ENCODE measurements around the gene CCR7. TPM values are rescaled to one million over a fixed set of nuclear protein-coding genes. Genes with fewer than 3 reads are reported as not detected.

CCR7 gene
- total and polyA plus RNA-seq, 4 experiments from 2014 or later = 268 to 502 (median 353) TPM

- no peak overlapping the region for H3K4me3 ChIP-seq (ENCODE audit: low read length in 2 of 2)
- Mint-ChIP-seq H3K27ac (peak overlapping the region; percentile 94 to 100 (median 99)), H3K4me3 (peak overlapping the region in 6 of 8 donors; percentile 67 to 94 (median 88)), H3K9me3 (peaks cover 0 to 3% (median 0%) of the 10 kb centered on the region in 8 donors), H3K4me1 (peaks cover 60 to 91% (median 75%) of the 10 kb centered on the region in 4 donors), H3K27me3 (peaks cover 0 to 4% of the 10 kb centered on the region in 2 donors), H3K36me3 (peaks cover 0 to 7% of the 10 kb centered on the region in 2 donors)
- CTCF ChIA-PET (ENCODE audit: partially characterized antibody) = interaction anchor here (1.0 to 19.9 kb wide), 4 partner anchors 9 to 225 kb away, joined by 3 to 512 read pairs (median 6); partner anchors contain the start of gene CCR7
- POLR2A ChIA-PET (ENCODE audit: partially characterized antibody) = interaction anchor here (0.7 to 28.0 kb wide), 7 partner anchors 9 to 220 kb away, joined by 3 to 1088 read pairs (median 4); partner anchors contain the start of genes CCR7 and TOP2A
- intact Hi-C loops (cut with micrococcal nuclease) = no loop called here
- peaks cover 90% of the 10 kb centered on the region for H3K4me1 ChIP-seq (ENCODE audit: insufficient read depth, low read length)
- no peaks in the 10 kb centered on the region for H3K36me3 ChIP-seq (ENCODE audit: insufficient read depth, low read length)
- no peaks in the 10 kb centered on the region for H3K9me3 ChIP-seq (ENCODE audit: control insufficient read depth in 1 of 2, low read length in 2 of 2)
- DNase-seq = peak in 4 of 5 donors; percentile 37 to 82 (median 50)
- H3K27me3 ChIP-seq (ENCODE audit: insufficient read depth, low read length) = no peaks in the 10 kb centered on the region
- H3K27ac ChIP-seq (ENCODE audit: low read depth, low read length) = peak overlapping the region; percentile 69
Observed at GRCh38 chr17:40542558-40543411, 22.5 kb downstream of the CCR7 start.

GRCh38 chr17:40541873-40542557 is 23.3 kb downstream of the CCR7 start:
- Histone ChIP-seq H3K27ac (ENCODE audit: low read depth, low read length) (peak overlapping the region; percentile 69), H3K4me3 (ENCODE audit: low read length in 2 of 2) (peak overlapping the region; percentile 25 to 43), H3K27me3 (ENCODE audit: insufficient read depth, low read length) (no peaks in the 10 kb centered on the region), H3K9me3 (ENCODE audit: control insufficient read depth in 1 of 2, low read length in 2 of 2) (no peaks in the 10 kb centered on the region), H3K4me1 (ENCODE audit: insufficient read depth, low read length) (peaks cover 90% of the 10 kb centered on the region), H3K36me3 (ENCODE audit: insufficient read depth, low read length) (no peaks in the 10 kb centered on the region)
- Mint-ChIP-seq H3K4me3 (peak overlapping the region in 7 of 8 donors; percentile 81 to 94 (median 89)), H3K4me1 (peaks cover 58 to 91% (median 75%) of the 10 kb centered on the region in 4 donors), H3K36me3 (peaks cover 0 to 7% of the 10 kb centered on the region in 2 donors), H3K27ac (peak overlapping the region; percentile 94 to 100 (median 99)), H3K27me3 (peaks cover 0 to 4% of the 10 kb centered on the region in 2 donors), H3K9me3 (peaks cover 0 to 3% (median 0%) of the 10 kb centered on the region in 8 donors)
- ChIA-PET POLR2A (ENCODE audit: partially characterized antibody) (interaction anchor here (0.7 to 28.0 kb wide), 9 partner anchors 8 to 219 kb away, joined by 3 to 1088 read pairs (median 4); partner anchors contain the start of gene CCR7), CTCF (ENCODE audit: partially characterized antibody) (interaction anchor here (1.0 to 19.9 kb wide), 4 partner anchors 8 to 224 kb away, joined by 3 to 512 read pairs (median 6); partner anchors contain the start of gene CCR7)
- DNase-seq = no peak
- intact Hi-C loops (cut with micrococcal nuclease) = loop anchor here (1.0 to 2.0 kb wide), 3 partner anchors 9 to 61 kb away; no protein-coding TSS in a partner anchor

- Mint-ChIP-seq H3K36me3 (peaks cover 0 to 7% of the 10 kb centered on the region in 2 donors), H3K27me3 (peaks cover 0 to 4% of the 10 kb centered on the region in 2 donors), H3K9me3 (peaks cover 0 to 3% (median 0%) of the 10 kb centered on the region in 8 donors), H3K27ac (peak overlapping the region; percentile 94 to 100 (median 99)), H3K4me1 (peaks cover 55 to 91% (median 75%) of the 10 kb centered on the region in 4 donors), H3K4me3 (peak overlapping the region; percentile 75 to 94 (median 88))
- intact Hi-C loops (cut with micrococcal nuclease) = loop anchor here (1.0 to 2.0 kb wide), 3 partner anchors 8 to 60 kb away; no protein-coding TSS in a partner anchor
- POLR2A ChIA-PET (ENCODE audit: partially characterized antibody) = interaction anchor here (0.6 to 28.0 kb wide), 28 partner anchors 8 to 219 kb away, joined by 3 to 1088 read pairs (median 6); partner anchors contain the start of genes CCR7, IGFBP4, SMARCE1 and TOP2A
- H3K27ac ChIP-seq (ENCODE audit: low read depth, low read length) = peak overlapping the region; percentile 69
- H3K4me3 ChIP-seq (ENCODE audit: low read length in 2 of 2) = peak overlapping the region; percentile 25 to 43
- no peaks in the 10 kb centered on the region for H3K36me3 ChIP-seq (ENCODE audit: insufficient read depth, low read length)
- peaks cover 91% of the 10 kb centered on the region for H3K4me1 ChIP-seq (ENCODE audit: insufficient read depth, low read length)
- no peaks in the 10 kb centered on the region for H3K9me3 ChIP-seq (ENCODE audit: control insufficient read depth in 1 of 2, low read length in 2 of 2)
- DNase-seq = peak; percentile 83 to 96 (median 88)
- no peaks in the 10 kb centered on the region for H3K27me3 ChIP-seq (ENCODE audit: insufficient read depth, low read length)
- CTCF ChIA-PET (ENCODE audit: partially characterized antibody) = interaction anchor here (0.7 to 19.9 kb wide), 6 partner anchors 7 to 224 kb away, joined by 3 to 512 read pairs (median 11); partner anchors contain the start of gene CCR7
Observed at GRCh38 chr17:40541060-40541872, 24.0 kb downstream of the CCR7 start.

GRCh38 chr17:40540448-40540847 is 24.8 kb downstream of the CCR7 start:
- no peaks in the 10 kb centered on the region for H3K27me3 ChIP-seq (ENCODE audit: insufficient read depth, low read length)
- POLR2A ChIA-PET (ENCODE audit: partially characterized antibody) = interaction anchor here (0.6 to 28.0 kb wide), 28 partner anchors 7 to 322 kb away, joined by 3 to 1088 read pairs (median 6); partner anchors contain the start of genes CCR7, IGFBP4, SMARCE1 and TOP2A
- H3K36me3 Mint-ChIP-seq = peaks cover 0 to 7% of the 10 kb centered on the region in 2 donors
- no peaks in the 10 kb centered on the region for H3K9me3 ChIP-seq (ENCODE audit: control insufficient read depth in 1 of 2, low read length in 2 of 2)
- H3K27ac Mint-ChIP-seq = peak overlapping the region; percentile 94 to 100 (median 99)
- peaks cover 55 to 91% (median 76%) of the 10 kb centered on the region in 4 donors for H3K4me1 Mint-ChIP-seq
- H3K27ac ChIP-seq (ENCODE audit: low read depth, low read length) = peak overlapping the region; percentile 69
- peaks cover 88% of the 10 kb centered on the region for H3K4me1 ChIP-seq (ENCODE audit: insufficient read depth, low read length)
- H3K4me3 ChIP-seq (ENCODE audit: low read length in 2 of 2) = peak overlapping the region; percentile 25 to 43
- peak; percentile 60 to 81 (median 61) for DNase-seq
- peaks cover 0 to 4% of the 10 kb centered on the region in 2 donors for H3K27me3 Mint-ChIP-seq
- peak overlapping the region; percentile 75 to 94 (median 88) for H3K4me3 Mint-ChIP-seq
- intact Hi-C loops (cut with micrococcal nuclease) = loop anchor here (2.0 kb wide), 2 partner anchors 20 to 60 kb away; no protein-coding TSS in a partner anchor
- H3K36me3 ChIP-seq (ENCODE audit: insufficient read depth, low read length) = no peaks in the 10 kb centered on the region
- CTCF ChIA-PET (ENCODE audit: partially characterized antibody) = interaction anchor here (0.7 to 19.9 kb wide), 9 partner anchors 8 to 123 kb away, joined by 3 to 512 read pairs (median 7); partner anchors contain the start of genes CCR7, IGFBP4 and TOP2A
- H3K9me3 Mint-ChIP-seq = peaks cover 0 to 4% (median 0%) of the 10 kb centered on the region in 8 donors

GRCh38 chr17:40539711-40540411 is 25.4 kb downstream of the CCR7 start:
- intact Hi-C loops (cut with micrococcal nuclease) = loop anchor here (2.0 to 10.0 kb wide), 3 partner anchors 21 to 335 kb away; no protein-coding TSS in a partner anchor
- H3K36me3 Mint-ChIP-seq = peaks cover 0 to 7% of the 10 kb centered on the region in 2 donors
- POLR2A ChIA-PET (ENCODE audit: partially characterized antibody) = interaction anchor here (1.1 to 28.0 kb wide), 21 partner anchors 6 to 321 kb away, joined by 3 to 1088 read pairs (median 10); partner anchors contain the start of genes CCR7, IGFBP4, SMARCE1 and TOP2A
- DNase-seq = no peak
- H3K4me1 Mint-ChIP-seq = peaks cover 55 to 91% (median 76%) of the 10 kb centered on the region in 4 donors
- H3K27me3 Mint-ChIP-seq = peaks cover 0 to 4% of the 10 kb centered on the region in 2 donors
- CTCF ChIA-PET (ENCODE audit: partially characterized antibody) = interaction anchor here (0.7 to 19.9 kb wide), 12 partner anchors 8 to 122 kb away, joined by 3 to 512 read pairs (median 6); partner anchors contain the start of genes CCR7, IGFBP4 and TOP2A
- peaks cover 0 to 4% (median 0%) of the 10 kb centered on the region in 8 donors for H3K9me3 Mint-ChIP-seq
- H3K4me3 ChIP-seq (ENCODE audit: low read length in 2 of 2) = no peak overlapping the region
- H3K4me1 ChIP-seq (ENCODE audit: insufficient read depth, low read length) = peaks cover 85% of the 10 kb centered on the region
- no peaks in the 10 kb centered on the region for H3K27me3 ChIP-seq (ENCODE audit: insufficient read depth, low read length)
- peak overlapping the region; percentile 94 to 100 (median 99) for H3K27ac Mint-ChIP-seq
- peak overlapping the region; percentile 75 to 94 (median 88) for H3K4me3 Mint-ChIP-seq
- H3K9me3 ChIP-seq (ENCODE audit: control insufficient read depth in 1 of 2, low read length in 2 of 2) = no peaks in the 10 kb centered on the region
- no peaks in the 10 kb centered on the region for H3K36me3 ChIP-seq (ENCODE audit: insufficient read depth, low read length)
- peak overlapping the region; percentile 69 for H3K27ac ChIP-seq (ENCODE audit: low read depth, low read length)

Measured in CD4-positive, alpha-beta memory T cell (primary cell).